Kidney (tissue), 14 donors: ENCODE data around the gene PTPRG. TPM values are rescaled to one million over a fixed set of nuclear protein-coding genes. Genes with fewer than 3 reads are reported as not detected.
A peak's percentile ranks its signal among the peaks of the same experiment; 100 is the strongest.

ENCODE experiments used
- DNase-seq, 5 donors: peaks; one replicate each; pipeline ENCODE4 v3.0.0-alpha.2; 2013 to 2020
- FAIRE-seq: peaks from 2 replicates; lab custom pipeline; 2012; peaks lifted over from hg19 to GRCh38; lab: Jason Lieb, UNC
- H3K27ac ChIP-seq, 2 donors: one replicate each; pipeline ENCODE4 v1.7.0; 2013; ENCODE audit warnings: low read depth in 2 of 2, low read length in 2 of 2, inconsistent platforms in 1 of 2
- H3K27me3 ChIP-seq: one replicate; pipeline ENCODE4 v1.7.1; 2013; ENCODE audit warnings: low read length, inconsistent platforms; ENCODE audit not compliant: control insufficient read depth, insufficient read depth
- H3K36me3 ChIP-seq, 3 donors: one replicate each; pipeline versions ENCODE4 v1.7.0 to v1.7.1; 2013; ENCODE audit warnings: low read length in 3 of 3, control low read depth in 1 of 3, inconsistent platforms in 1 of 3; ENCODE audit not compliant: insufficient read depth in 3 of 3, control insufficient read depth in 2 of 3
- H3K4me1 ChIP-seq, 3 donors: one replicate each; pipeline versions ENCODE4 v1.7.0 to v1.7.1; 2013; ENCODE audit warnings: low read length in 3 of 3, inconsistent platforms in 1 of 3, low read depth in 1 of 3; ENCODE audit not compliant: control insufficient read depth in 2 of 3, insufficient read depth in 2 of 3
- H3K4me3 ChIP-seq, 3 donors: one replicate each; pipeline versions ENCODE4 v1.7.0 to v1.8.1; 2013; ENCODE audit warnings: low read length in 3 of 3, control low read depth in 1 of 3, inconsistent platforms in 1 of 3
- H3K9ac ChIP-seq, 3 donors: one replicate each; pipeline versions ENCODE4 v1.7.0 to v1.7.1; 2013; ENCODE audit warnings: low read length in 3 of 3, control low read depth in 1 of 3, inconsistent platforms in 1 of 3
- H3K9me3 ChIP-seq, 3 donors: one replicate each; pipeline versions ENCODE4 v1.7.0 to v1.7.1; 2013; ENCODE audit warnings: low read length in 3 of 3, control low read depth in 1 of 3, inconsistent platforms in 1 of 3; ENCODE audit not compliant: control insufficient read depth in 2 of 3, insufficient read depth in 1 of 3
- CTCF ChIP-seq: IDR thresholded peaks from 3 replicates; pipeline ENCODE4 v1.5.1; 2012; ENCODE audit warnings: mild to moderate bottlenecking, moderate library complexity, borderline replicate concordance; ENCODE audit not compliant: insufficient read depth; ENCODE audit errors: extremely low read depth
- intact Hi-C: fragments of 100-400 bp; cut with DNase I; formaldehyde crosslinking; loops from one replicate; pipeline ENCODE4 v1.11.1; 2022
- polyA plus RNA-seq: library from polyadenylated mRNA; stranded (reverse); fragments of 350-450 nt; fragmentation: Illumina TruSeq; extraction: RNeasy Lipid Tissue Mini Kit (QIAGEN cat#74804); gene quantifications from one replicate; pipeline ENCODE4 v1.2.3, GENCODE V29; 2014; ENCODE audit warnings: low read depth, low replicate concordance; ENCODE audit not compliant: insufficient read depth
- total RNA-seq: library from RNA; stranded (reverse); fragmentation: NEBNext Ultra II Directional; extraction: Animal tissue kit (Norgen Biotek cat#: 25700); gene quantifications from one replicate; pipeline ENCODE4 v1.2.1, GENCODE V29; 2021
- donor health status: control.
- donor health status: control.
- donor health status: control.
- donor health status: control.
- donor health status: control.
- donor health status: DM: yes; HTN: yes; CAD: no.
- donor health status: Normal renal cell carcinoma (clear cell type).

PTPRG gene
- total and polyA plus RNA-seq, 2 donors from 2014 or later = 9.2 to 154 TPM

GRCh38 chr3:61535826-61536225, 25.5 kb upstream of the PTPRG start:
- intact Hi-C loops = no loop called here
- Histone ChIP-seq H3K9me3 (no peaks in the 10 kb centered on the region), H3K9ac (no peak overlapping the region), H3K27me3 (no peaks in the 10 kb centered on the region), H3K27ac (no peak overlapping the region), H3K36me3 (no peaks in the 10 kb centered on the region), H3K4me1 (peaks cover 0 to 16% (median 0%) of the 10 kb centered on the region in 3 donors), H3K4me3 (no peak overlapping the region)
- TF ChIP-seq CTCF = no peak
- DNase-seq = no peak
- FAIRE-seq = no peak

GRCh38 chr3:61537366-61537765, 24.0 kb upstream of the PTPRG start:
- FAIRE-seq (peak; percentile 46), DNase-seq (peak in 4 of 5 donors; percentile 54 to 94 (median 77))
- intact Hi-C loops = no loop called here
- peaks cover 2 to 25% (median 2%) of the 10 kb centered on the region in 3 donors for H3K4me1 ChIP-seq
- H3K36me3 ChIP-seq = no peaks in the 10 kb centered on the region
- no peaks in the 10 kb centered on the region for H3K27me3 ChIP-seq
- H3K27ac ChIP-seq = peak overlapping the region; percentile 28 to 62
- H3K4me3 ChIP-seq = peak overlapping the region in 2 of 3 donors; percentile 3 to 37
- no peaks in the 10 kb centered on the region for H3K9me3 ChIP-seq
- peak overlapping the region in 1 of 3 donors; percentile 28 for H3K9ac ChIP-seq
- no peak for TF ChIP-seq CTCF

GRCh38 chr3:61538486-61538885, 22.9 kb upstream of the PTPRG start:
- no peaks in the 10 kb centered on the region for H3K36me3 ChIP-seq
- TF ChIP-seq CTCF = no peak
- no peaks in the 10 kb centered on the region for H3K9me3 ChIP-seq
- intact Hi-C loops = no loop called here
- DNase-seq = peak in 1 of 5 donors; percentile 42
- FAIRE-seq = peak; percentile 3
- no peak overlapping the region for H3K4me3 ChIP-seq
- peak overlapping the region in 1 of 2 donors; percentile 27 for H3K27ac ChIP-seq
- no peak overlapping the region for H3K9ac ChIP-seq
- no peaks in the 10 kb centered on the region for H3K27me3 ChIP-seq
- H3K4me1 ChIP-seq = peaks cover 2 to 28% (median 2%) of the 10 kb centered on the region in 3 donors

- Histone ChIP-seq H3K4me1 (peaks cover 2 to 28% (median 2%) of the 10 kb centered on the region in 3 donors), H3K27me3 (no peaks in the 10 kb centered on the region), H3K27ac (peak overlapping the region in 1 of 2 donors; percentile 60), H3K9me3 (no peaks in the 10 kb centered on the region), H3K4me3 (no peak overlapping the region), H3K36me3 (no peaks in the 10 kb centered on the region), H3K9ac (no peak overlapping the region)
- intact Hi-C loops = no loop called here
- no peak for TF ChIP-seq CTCF
- DNase-seq (peak in 3 of 5 donors; percentile 21 to 63 (median 59)), FAIRE-seq (no peak)
Observed at GRCh38 chr3:61541694-61542093, 19.7 kb upstream of the PTPRG start.
